Hepatocyte (in vitro differentiated cells): ENCODE data around the gene CASQ1. TPM values are rescaled to one million over a fixed set of nuclear protein-coding genes. Genes with fewer than 3 reads are reported as not detected.

Experiments
- DNase-seq: peaks from one replicate; pipeline ENCODE4 v3.0.0-alpha.2; 2016; ENCODE audit warnings: low spot score
- H2AFZ ChIP-seq: fragments of 200-600 bp; sonication (generic); 2 replicates; pipeline ENCODE4 v1.6.0; 2016; ENCODE audit warnings: antibody characterized with exemption, mild to moderate bottlenecking
- H3K27ac ChIP-seq: fragments of 200-600 bp; sonication (generic); 2 replicates; pipeline ENCODE4 v1.5.1; 2016; ENCODE audit warnings: mild to moderate bottlenecking
- H3K27me3 ChIP-seq: fragments of 200-600 bp; sonication (generic); 2 replicates; pipeline ENCODE4 v1.6.1; 2016
- H3K36me3 ChIP-seq: fragments of 200-600 bp; sonication (generic); replicated peaks from 2 replicates; pipeline ENCODE4 v1.5.1; 2016; ENCODE audit warnings: low read depth; ENCODE audit not compliant: insufficient read depth
- H3K4me1 ChIP-seq: fragments of 200-600 bp; sonication (generic); 2 replicates; pipeline ENCODE4 v1.5.1; 2016; ENCODE audit warnings: mild to moderate bottlenecking, moderate library complexity; ENCODE audit not compliant: insufficient read depth
- H3K4me2 ChIP-seq: fragments of 200-600 bp; sonication (generic); 2 replicates; pipeline ENCODE4 v1.6.0; 2016
- H3K4me3 ChIP-seq: fragments of 200-600 bp; sonication (generic); 2 replicates; pipeline ENCODE4 v1.5.1; 2016; ENCODE audit warnings: mild to moderate bottlenecking
- H3K79me2 ChIP-seq: fragments of 200-600 bp; sonication (generic); 2 replicates; pipeline ENCODE4 v1.6.0; 2017; ENCODE audit warnings: mild to moderate bottlenecking
- H3K9me2 ChIP-seq: fragments of 200-600 bp; sonication (generic); replicated peaks from 2 replicates; pipeline ENCODE4 v1.6.0; 2017; ENCODE audit warnings: mild to moderate bottlenecking; ENCODE audit not compliant: insufficient read depth
- H3K9me3 ChIP-seq: fragments of 200-600 bp; sonication (generic); 2 replicates; pipeline ENCODE4 v1.5.1; 2016; ENCODE audit warnings: low read depth, mild to moderate bottlenecking
- H4K20me1 ChIP-seq: fragments of 200-600 bp; sonication (generic); 2 replicates; pipeline ENCODE4 v1.6.0; 2016; ENCODE audit warnings: mild to moderate bottlenecking; ENCODE audit not compliant: insufficient read depth, poor library complexity, severe bottlenecking
- CTCF ChIP-seq: fragments of 200-600 bp; sonication (generic); IDR thresholded peaks from 2 replicates; pipeline ENCODE4 v1.5.1; 2016; ENCODE audit warnings: antibody characterized with exemption, mild to moderate bottlenecking; ENCODE audit not compliant: poor library complexity
- EZH2 ChIP-seq: fragments of 200-600 bp; sonication (generic); IDR thresholded peaks from 2 replicates; pipeline ENCODE4 v1.6.1; 2016; ENCODE audit warnings: antibody characterized with exemption, mild to moderate bottlenecking, borderline replicate concordance
- EZH2phosphoT487 ChIP-seq: fragments of 200-600 bp; sonication (generic); IDR thresholded peaks from one replicate; pipeline ENCODE4 v1.6.1; 2018; ENCODE audit warnings: antibody characterized with exemption, mild to moderate bottlenecking, low read depth, moderate library complexity; ENCODE audit not compliant: unreplicated experiment, severe bottlenecking
- WGBS: methylation state at CpG from one replicate; pipeline ENCODE4 v1.1.6; 2016; ENCODE audit warnings: low lambda C conversion rate; ENCODE audit errors: missing lambda C conversion rate; 5-methylcytosine and 5-hydroxymethylcytosine counted together
- polyA plus RNA-seq: library from polyadenylated mRNA; unstranded; fragments of >200 nt; fragmentation: Nextera tagmentation; extraction: Ambion mirVana; gene quantifications from 2 replicates; pipeline ENCODE4 v1.2.1, GENCODE V29; 2016
- total RNA-seq: library from RNA; depleted of rRNA; stranded (reverse); fragments of >200 nt; gene quantifications from 2 replicates; pipeline ENCODE4 v1.2.3, GENCODE V29; 2014

Gene CASQ1
- total and polyA plus RNA-seq, 2 experiments from 2014 or later, result 0.51 TPM; not detected in 1

- 82% methylated on average over 10 of the region's 10 CpGs for WGBS
- peaks cover 11% of the 10 kb centered on the region for H3K4me1 ChIP-seq
- no peaks in the 10 kb centered on the region for H3K9me3 ChIP-seq
- no peaks in the 10 kb centered on the region for H4K20me1 ChIP-seq
- TF ChIP-seq EZH2phosphoT487, result no peak
- TF ChIP-seq EZH2, result no peak
- TF ChIP-seq CTCF, result no peak
- H3K36me3 ChIP-seq, result peaks cover 4% of the 10 kb centered on the region
- H3K9me2 ChIP-seq, result no peaks in the 10 kb centered on the region
- H3K4me2 ChIP-seq, result no peak overlapping the region
- no peak for DNase-seq
- no peak overlapping the region for H3K4me3 ChIP-seq
- peak overlapping the region; percentile 59 for H3K27ac ChIP-seq
- H3K79me2 ChIP-seq, result no peaks in the 10 kb centered on the region
- H2AFZ ChIP-seq, result no peak overlapping the region
- no peaks in the 10 kb centered on the region for H3K27me3 ChIP-seq
These were observed 27.2 kb downstream of the CASQ1 start for GRCh38 chr1:160217481-160218051.

- no peak overlapping the region for H2AFZ ChIP-seq
- no peaks in the 10 kb centered on the region for H3K27me3 ChIP-seq
- no peaks in the 10 kb centered on the region for H3K9me2 ChIP-seq
- DNase-seq, result peak; percentile 72
- H3K36me3 ChIP-seq, result peaks cover 4% of the 10 kb centered on the region
- no peaks in the 10 kb centered on the region for H3K9me3 ChIP-seq
- peaks cover 11% of the 10 kb centered on the region for H3K4me1 ChIP-seq
- TF ChIP-seq EZH2phosphoT487 (no peak), EZH2 (no peak), CTCF (peak; percentile 55)
- no peaks in the 10 kb centered on the region for H3K79me2 ChIP-seq
- WGBS, result 65% methylated on average over 4 of the region's 4 CpGs
- H3K27ac ChIP-seq, result peak overlapping the region; percentile 21
- H3K4me2 ChIP-seq, result no peak overlapping the region
- no peaks in the 10 kb centered on the region for H4K20me1 ChIP-seq
- H3K4me3 ChIP-seq, result no peak overlapping the region
These were observed 28.9 kb downstream of the CASQ1 start for GRCh38 chr1:160219062-160219929.

- H3K36me3 ChIP-seq, result peaks cover 4% of the 10 kb centered on the region
- H4K20me1 ChIP-seq, result no peaks in the 10 kb centered on the region
- H3K4me3 ChIP-seq, result no peak overlapping the region
- H2AFZ ChIP-seq, result no peak overlapping the region
- WGBS, result 89% methylated on average over 2 of the region's 2 CpGs
- H3K27me3 ChIP-seq, result no peaks in the 10 kb centered on the region
- DNase-seq, result no peak
- H3K27ac ChIP-seq, result no peak overlapping the region
- H3K4me1 ChIP-seq, result peaks cover 11% of the 10 kb centered on the region
- no peak overlapping the region for H3K4me2 ChIP-seq
- H3K79me2 ChIP-seq, result no peaks in the 10 kb centered on the region
- H3K9me2 ChIP-seq, result no peaks in the 10 kb centered on the region
- TF ChIP-seq EZH2, result no peak
- TF ChIP-seq EZH2phosphoT487, result no peak
- TF ChIP-seq CTCF, result no peak
- no peaks in the 10 kb centered on the region for H3K9me3 ChIP-seq
These were observed 29.9 kb downstream of the CASQ1 start for GRCh38 chr1:160220301-160220700.
